ENCODE measurements around the gene UQCC5.

UQCC5 gene

GRCh38 chr3:52574056-52574965 lies 37.9 kb downstream of the UQCC5 start:
- H3K27ac ChIP-seq, result no peak overlapping the region
- H3K27me3 ChIP-seq (replicated peaks), result no peaks in the 10 kb centered on the region
- DNase-seq, result no peak
- no peak for TF ChIP-seq CTCF (IDR thresholded peaks at IDR 0.05; ENCODE audit: low read depth, low read length, missing control alignments)
- H3K4me3 ChIP-seq (ENCODE audit: low read depth, low read length), result no peak overlapping the region
- H3K36me3 ChIP-seq (replicated peaks), result peaks cover 34% of the 10 kb centered on the region
- in situ Hi-C loops (cut with HindIII; ENCODE audit: low pct_ligation_motif_present, low sequenced_read_pairs), result no loop called here
